Liver (tissue), 3 donors: ENCODE results near the gene ACAT2.

Experiments used
- CTCF ChIP-seq: fragments of 150-350 bp; IDR thresholded peaks from 2 replicates; pipeline ENCODE4 v1.5.1; 2017; ENCODE audit warnings: improper control_type of control experiment, low read depth, low read length; ENCODE audit not compliant: missing input control
- EGR1 ChIP-seq, 2 donors: IDR thresholded peaks; 2 replicates each; pipeline ENCODE4 v1.6.1; 2016 to 2018; ENCODE audit warnings: antibody characterized with exemption in 2 of 2, low read depth in 2 of 2
- TF ChIP-seq, protein P1 (sequence below): IDR thresholded peaks from 2 replicates; pipeline ENCODE4 v1.6.1; 2016; ENCODE audit warnings: antibody characterized with exemption
- donor health status: healthy.
- donor health status: healthy.

- TF ChIP-seq CTCF (no peak), EGR1 (IDR thresholded peaks at IDR 0.05; ENCODE audit: low read depth in 2 of 2) (no peak)
- TF ChIP-seq, protein P1, sequence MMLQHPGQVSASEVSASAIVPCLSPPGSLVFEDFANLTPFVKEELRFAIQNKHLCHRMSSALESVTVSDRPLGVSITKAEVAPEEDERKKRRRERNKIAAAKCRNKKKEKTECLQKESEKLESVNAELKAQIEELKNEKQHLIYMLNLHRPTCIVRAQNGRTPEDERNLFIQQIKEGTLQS, result no peak
These were observed 7.6 kb downstream of the ACAT2 start for GRCh38 chr6:159769470-159769869.
